ENCODE data around the gene SMARCAL1. TPM values are rescaled to one million over a fixed set of nuclear protein-coding genes. Genes with fewer than 3 reads are reported as not detected.

SMARCAL1 gene
- total and polyA plus RNA-seq, 9 of the 15 experiments (the other 6 are each of a cell fraction or from before 2014, with no cell fraction given): 8.2 to 27.9 (median 12.4) TPM

GRCh38 chr2:216371721-216372702, 40.3 kb upstream of the SMARCAL1 start, which contains the start of gene MARCHF4 (continued):
- TF ChIP-seq SNAPC5 (CRISPR knock-in tag; IDR thresholded peaks at IDR 0.05) (no peak), LEF1 (IDR thresholded peaks at IDR 0.05) (no peak), ZNF695 (CRISPR knock-in tag; IDR thresholded peaks at IDR 0.05) (no peak), NFIX (CRISPR knock-in tag; IDR thresholded peaks at IDR 0.05; ENCODE audit: low read depth) (no peak), PML (IDR thresholded peaks at IDR 0.05; ENCODE audit: low read length) (no peak), ZNF395 (CRISPR knock-in tag; IDR thresholded peaks at IDR 0.05) (no peak), KHSRP (IDR thresholded peaks at IDR 0.05) (no peak), FOXK2 (conservative IDR thresholded peaks at IDR 0.05 in 1 of 2, IDR thresholded peaks at IDR 0.05 in 1 of 2; ENCODE audit: low read depth in 2 of 2) (no peak), POLR2A (conservative IDR thresholded peaks at IDR 0.05) (no peak), ZFX (CRISPR knock-in tag; IDR thresholded peaks at IDR 0.05) (no peak), THRAP3 (IDR thresholded peaks at IDR 0.05; ENCODE audit: borderline replicate concordance) (no peak), TAF15 (IDR thresholded peaks at IDR 0.05; ENCODE audit: low read depth, low read length) (no peak)
- TF ChIP-seq, protein P1, sequence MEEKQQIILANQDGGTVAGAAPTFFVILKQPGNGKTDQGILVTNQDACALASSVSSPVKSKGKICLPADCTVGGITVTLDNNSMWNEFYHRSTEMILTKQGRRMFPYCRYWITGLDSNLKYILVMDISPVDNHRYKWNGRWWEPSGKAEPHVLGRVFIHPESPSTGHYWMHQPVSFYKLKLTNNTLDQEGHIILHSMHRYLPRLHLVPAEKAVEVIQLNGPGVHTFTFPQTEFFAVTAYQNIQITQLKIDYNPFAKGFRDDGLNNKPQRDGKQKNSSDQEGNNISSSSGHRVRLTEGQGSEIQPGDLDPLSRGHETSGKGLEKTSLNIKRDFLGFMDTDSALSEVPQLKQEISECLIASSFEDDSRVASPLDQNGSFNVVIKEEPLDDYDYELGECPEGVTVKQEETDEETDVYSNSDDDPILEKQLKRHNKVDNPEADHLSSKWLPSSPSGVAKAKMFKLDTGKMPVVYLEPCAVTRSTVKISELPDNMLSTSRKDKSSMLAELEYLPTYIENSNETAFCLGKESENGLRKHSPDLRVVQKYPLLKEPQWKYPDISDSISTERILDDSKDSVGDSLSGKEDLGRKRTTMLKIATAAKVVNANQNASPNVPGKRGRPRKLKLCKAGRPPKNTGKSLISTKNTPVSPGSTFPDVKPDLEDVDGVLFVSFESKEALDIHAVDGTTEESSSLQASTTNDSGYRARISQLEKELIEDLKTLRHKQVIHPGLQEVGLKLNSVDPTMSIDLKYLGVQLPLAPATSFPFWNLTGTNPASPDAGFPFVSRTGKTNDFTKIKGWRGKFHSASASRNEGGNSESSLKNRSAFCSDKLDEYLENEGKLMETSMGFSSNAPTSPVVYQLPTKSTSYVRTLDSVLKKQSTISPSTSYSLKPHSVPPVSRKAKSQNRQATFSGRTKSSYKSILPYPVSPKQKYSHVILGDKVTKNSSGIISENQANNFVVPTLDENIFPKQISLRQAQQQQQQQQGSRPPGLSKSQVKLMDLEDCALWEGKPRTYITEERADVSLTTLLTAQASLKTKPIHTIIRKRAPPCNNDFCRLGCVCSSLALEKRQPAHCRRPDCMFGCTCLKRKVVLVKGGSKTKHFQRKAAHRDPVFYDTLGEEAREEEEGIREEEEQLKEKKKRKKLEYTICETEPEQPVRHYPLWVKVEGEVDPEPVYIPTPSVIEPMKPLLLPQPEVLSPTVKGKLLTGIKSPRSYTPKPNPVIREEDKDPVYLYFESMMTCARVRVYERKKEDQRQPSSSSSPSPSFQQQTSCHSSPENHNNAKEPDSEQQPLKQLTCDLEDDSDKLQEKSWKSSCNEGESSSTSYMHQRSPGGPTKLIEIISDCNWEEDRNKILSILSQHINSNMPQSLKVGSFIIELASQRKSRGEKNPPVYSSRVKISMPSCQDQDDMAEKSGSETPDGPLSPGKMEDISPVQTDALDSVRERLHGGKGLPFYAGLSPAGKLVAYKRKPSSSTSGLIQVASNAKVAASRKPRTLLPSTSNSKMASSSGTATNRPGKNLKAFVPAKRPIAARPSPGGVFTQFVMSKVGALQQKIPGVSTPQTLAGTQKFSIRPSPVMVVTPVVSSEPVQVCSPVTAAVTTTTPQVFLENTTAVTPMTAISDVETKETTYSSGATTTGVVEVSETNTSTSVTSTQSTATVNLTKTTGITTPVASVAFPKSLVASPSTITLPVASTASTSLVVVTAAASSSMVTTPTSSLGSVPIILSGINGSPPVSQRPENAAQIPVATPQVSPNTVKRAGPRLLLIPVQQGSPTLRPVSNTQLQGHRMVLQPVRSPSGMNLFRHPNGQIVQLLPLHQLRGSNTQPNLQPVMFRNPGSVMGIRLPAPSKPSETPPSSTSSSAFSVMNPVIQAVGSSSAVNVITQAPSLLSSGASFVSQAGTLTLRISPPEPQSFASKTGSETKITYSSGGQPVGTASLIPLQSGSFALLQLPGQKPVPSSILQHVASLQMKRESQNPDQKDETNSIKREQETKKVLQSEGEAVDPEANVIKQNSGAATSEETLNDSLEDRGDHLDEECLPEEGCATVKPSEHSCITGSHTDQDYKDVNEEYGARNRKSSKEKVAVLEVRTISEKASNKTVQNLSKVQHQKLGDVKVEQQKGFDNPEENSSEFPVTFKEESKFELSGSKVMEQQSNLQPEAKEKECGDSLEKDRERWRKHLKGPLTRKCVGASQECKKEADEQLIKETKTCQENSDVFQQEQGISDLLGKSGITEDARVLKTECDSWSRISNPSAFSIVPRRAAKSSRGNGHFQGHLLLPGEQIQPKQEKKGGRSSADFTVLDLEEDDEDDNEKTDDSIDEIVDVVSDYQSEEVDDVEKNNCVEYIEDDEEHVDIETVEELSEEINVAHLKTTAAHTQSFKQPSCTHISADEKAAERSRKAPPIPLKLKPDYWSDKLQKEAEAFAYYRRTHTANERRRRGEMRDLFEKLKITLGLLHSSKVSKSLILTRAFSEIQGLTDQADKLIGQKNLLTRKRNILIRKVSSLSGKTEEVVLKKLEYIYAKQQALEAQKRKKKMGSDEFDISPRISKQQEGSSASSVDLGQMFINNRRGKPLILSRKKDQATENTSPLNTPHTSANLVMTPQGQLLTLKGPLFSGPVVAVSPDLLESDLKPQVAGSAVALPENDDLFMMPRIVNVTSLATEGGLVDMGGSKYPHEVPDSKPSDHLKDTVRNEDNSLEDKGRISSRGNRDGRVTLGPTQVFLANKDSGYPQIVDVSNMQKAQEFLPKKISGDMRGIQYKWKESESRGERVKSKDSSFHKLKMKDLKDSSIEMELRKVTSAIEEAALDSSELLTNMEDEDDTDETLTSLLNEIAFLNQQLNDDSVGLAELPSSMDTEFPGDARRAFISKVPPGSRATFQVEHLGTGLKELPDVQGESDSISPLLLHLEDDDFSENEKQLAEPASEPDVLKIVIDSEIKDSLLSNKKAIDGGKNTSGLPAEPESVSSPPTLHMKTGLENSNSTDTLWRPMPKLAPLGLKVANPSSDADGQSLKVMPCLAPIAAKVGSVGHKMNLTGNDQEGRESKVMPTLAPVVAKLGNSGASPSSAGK (IDR thresholded peaks at IDR 0.05): no peak
- TF ChIP-seq, protein P2, sequence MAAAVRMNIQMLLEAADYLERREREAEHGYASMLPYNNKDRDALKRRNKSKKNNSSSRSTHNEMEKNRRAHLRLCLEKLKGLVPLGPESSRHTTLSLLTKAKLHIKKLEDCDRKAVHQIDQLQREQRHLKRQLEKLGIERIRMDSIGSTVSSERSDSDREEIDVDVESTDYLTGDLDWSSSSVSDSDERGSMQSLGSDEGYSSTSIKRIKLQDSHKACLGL (CRISPR knock-in tag; IDR thresholded peaks at IDR 0.05; ENCODE audit: borderline replicate concordance, poor library complexity, severe bottlenecking): no peak

Measured in K562 (cell line).